Measurements from ENCODE around the gene RGS16. TPM values are rescaled to one million over a fixed set of nuclear protein-coding genes. Genes with fewer than 3 reads are reported as not detected.

RGS16 gene
- total RNA-seq, 1 donor from 2014 or later, result 9.7 TPM

GRCh38 chr1:182639330-182639729 is 35.1 kb upstream of the RGS16 start:
- no peaks in the 10 kb centered on the region for H3K36me3 Mint-ChIP-seq
- no peak for DNase-seq (ENCODE audit: extremely low spot score, unreplicated experiment)
- no peak overlapping the region for H3K27ac Mint-ChIP-seq
- peaks cover 14% of the 10 kb centered on the region for H3K4me1 Mint-ChIP-seq (ENCODE audit: unreplicated experiment)
- no peak overlapping the region for H3K4me3 Mint-ChIP-seq
- H3K27me3 Mint-ChIP-seq, result no peaks in the 10 kb centered on the region
- H3K9me3 Mint-ChIP-seq, result no peaks in the 10 kb centered on the region
- TF ChIP-seq CTCF (conservative IDR thresholded peaks at IDR 0.05), result no peak

GRCh38 chr1:182637769-182638168 is 33.6 kb upstream of the RGS16 start:
- Mint-ChIP-seq H3K4me3 (no peak overlapping the region), H3K36me3 (no peaks in the 10 kb centered on the region), H3K27me3 (no peaks in the 10 kb centered on the region), H3K9me3 (no peaks in the 10 kb centered on the region), H3K27ac (no peak overlapping the region), H3K4me1 (ENCODE audit: unreplicated experiment) (peaks cover 20% of the 10 kb centered on the region)
- TF ChIP-seq CTCF (conservative IDR thresholded peaks at IDR 0.05), result no peak
- DNase-seq (ENCODE audit: extremely low spot score, unreplicated experiment), result no peak

- no peaks in the 10 kb centered on the region for H3K27me3 Mint-ChIP-seq
- peaks cover 33% of the 10 kb centered on the region for H3K4me1 Mint-ChIP-seq (ENCODE audit: unreplicated experiment)
- H3K9me3 Mint-ChIP-seq, result no peaks in the 10 kb centered on the region
- TF ChIP-seq CTCF (conservative IDR thresholded peaks at IDR 0.05), result no peak
- no peaks in the 10 kb centered on the region for H3K36me3 Mint-ChIP-seq
- DNase-seq (ENCODE audit: extremely low spot score, unreplicated experiment), result no peak
- H3K4me3 Mint-ChIP-seq, result no peak overlapping the region
- H3K27ac Mint-ChIP-seq, result no peak overlapping the region
These were observed 31.7 kb upstream of the RGS16 start for GRCh38 chr1:182635871-182636270.

GRCh38 chr1:182634306-182635072 is 30.3 kb upstream of the RGS16 start:
- no peaks in the 10 kb centered on the region for H3K27me3 Mint-ChIP-seq
- peaks cover 41% of the 10 kb centered on the region for H3K4me1 Mint-ChIP-seq (ENCODE audit: unreplicated experiment)

GRCh38 chr1:182633657-182634281 is 29.6 kb upstream of the RGS16 start:
- no peaks in the 10 kb centered on the region for H3K9me3 Mint-ChIP-seq
- peaks cover 48% of the 10 kb centered on the region for H3K4me1 Mint-ChIP-seq (ENCODE audit: unreplicated experiment)
- H3K4me3 Mint-ChIP-seq, result no peak overlapping the region
- H3K27me3 Mint-ChIP-seq, result no peaks in the 10 kb centered on the region
- H3K36me3 Mint-ChIP-seq, result no peaks in the 10 kb centered on the region
- H3K27ac Mint-ChIP-seq, result no peak overlapping the region
- DNase-seq (ENCODE audit: extremely low spot score, unreplicated experiment), result no peak
- no peak for TF ChIP-seq CTCF (conservative IDR thresholded peaks at IDR 0.05)

More at GRCh38 chr1:182634306-182635072, 30.3 kb upstream of the RGS16 start:
- Mint-ChIP-seq H3K4me3 (no peak overlapping the region), H3K36me3 (no peaks in the 10 kb centered on the region), H3K9me3 (no peaks in the 10 kb centered on the region), H3K27ac (no peak overlapping the region)
- DNase-seq (ENCODE audit: extremely low spot score, unreplicated experiment), result no peak
- TF ChIP-seq CTCF (conservative IDR thresholded peaks at IDR 0.05), result no peak
